Measurements from ENCODE around the gene NCOR1.

DNA sequence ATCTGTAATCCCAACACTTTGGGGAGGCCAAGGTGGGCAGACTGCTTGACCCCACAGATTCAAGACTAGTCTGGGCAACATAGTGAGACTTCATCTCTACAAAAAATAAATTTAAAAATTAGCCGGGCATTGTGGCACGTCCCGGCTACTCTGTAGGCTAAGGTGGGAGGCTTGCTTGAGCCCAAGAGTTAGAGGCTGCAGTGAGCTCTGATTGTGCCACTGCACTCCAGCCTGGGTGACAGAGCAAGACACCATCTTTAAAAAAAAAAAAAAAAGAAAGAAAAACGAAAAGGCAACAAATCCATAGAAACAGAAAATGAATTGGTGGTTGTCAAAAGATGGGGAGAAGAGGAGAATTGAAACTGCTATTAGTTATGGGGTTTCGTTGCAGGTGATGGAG lies 27.7 kb downstream of the NCOR1 start:
- TF ChIP-seq, protein P1, sequence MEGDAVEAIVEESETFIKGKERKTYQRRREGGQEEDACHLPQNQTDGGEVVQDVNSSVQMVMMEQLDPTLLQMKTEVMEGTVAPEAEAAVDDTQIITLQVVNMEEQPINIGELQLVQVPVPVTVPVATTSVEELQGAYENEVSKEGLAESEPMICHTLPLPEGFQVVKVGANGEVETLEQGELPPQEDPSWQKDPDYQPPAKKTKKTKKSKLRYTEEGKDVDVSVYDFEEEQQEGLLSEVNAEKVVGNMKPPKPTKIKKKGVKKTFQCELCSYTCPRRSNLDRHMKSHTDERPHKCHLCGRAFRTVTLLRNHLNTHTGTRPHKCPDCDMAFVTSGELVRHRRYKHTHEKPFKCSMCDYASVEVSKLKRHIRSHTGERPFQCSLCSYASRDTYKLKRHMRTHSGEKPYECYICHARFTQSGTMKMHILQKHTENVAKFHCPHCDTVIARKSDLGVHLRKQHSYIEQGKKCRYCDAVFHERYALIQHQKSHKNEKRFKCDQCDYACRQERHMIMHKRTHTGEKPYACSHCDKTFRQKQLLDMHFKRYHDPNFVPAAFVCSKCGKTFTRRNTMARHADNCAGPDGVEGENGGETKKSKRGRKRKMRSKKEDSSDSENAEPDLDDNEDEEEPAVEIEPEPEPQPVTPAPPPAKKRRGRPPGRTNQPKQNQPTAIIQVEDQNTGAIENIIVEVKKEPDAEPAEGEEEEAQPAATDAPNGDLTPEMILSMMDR (IDR thresholded peaks at IDR 0.05; ENCODE audit: low read length): no peak
- TF ChIP-seq EZH2 (optimal IDR thresholded peaks at IDR 0.05; ENCODE audit: low read depth, low read length) (no peak), EZH2phosphoT487 (IDR thresholded peaks at IDR 0.05; ENCODE audit: low read length) (no peak)
